HEK293T (cell line): ENCODE measurements around the gene NFIC.

Experiments
- ARNT ChIP-seq: fragments of 450-650 bp; IDR thresholded peaks from 2 replicates; pipeline ENCODE4 v1.6.1; 2017; ENCODE audit warnings: mild to moderate bottlenecking
- BHLHE40 ChIP-seq: fragments of 450-650 bp; IDR thresholded peaks from 2 replicates; pipeline ENCODE4 v1.6.1; 2016; ENCODE audit warnings: mild to moderate bottlenecking, moderate library complexity, borderline replicate concordance
- HDGF ChIP-seq: fragments of 450-650 bp; IDR thresholded peaks from 2 replicates; pipeline ENCODE4 v1.6.1; 2017; ENCODE audit warnings: antibody characterized with exemption, borderline replicate concordance
- SP1 ChIP-seq: fragments of 450-650 bp; IDR thresholded peaks from 2 replicates; pipeline ENCODE4 v1.6.1; 2017

DNA sequence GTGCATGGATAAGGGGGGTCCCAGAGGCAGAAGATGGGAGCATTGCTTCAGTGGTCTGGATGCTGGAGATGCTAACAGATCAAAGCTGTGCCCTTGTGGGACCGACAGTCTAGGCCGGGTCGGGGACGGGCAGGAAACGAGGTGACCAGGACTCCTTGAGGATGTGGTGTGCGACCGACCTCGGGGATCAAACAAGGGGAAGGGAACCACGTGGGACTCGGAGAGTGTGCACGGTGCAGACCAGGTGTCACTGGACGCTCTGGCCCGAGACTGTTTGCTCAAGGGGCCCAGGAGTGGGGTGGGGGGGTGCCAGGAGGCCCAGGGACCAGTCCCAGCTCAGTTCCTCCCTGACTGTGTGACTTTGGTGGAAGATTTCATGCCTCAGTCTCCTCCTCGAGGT lies 6.0 kb downstream of the NFIC start:
- no peak for TF ChIP-seq BHLHE40
- no peak for TF ChIP-seq ARNT
- no peak for TF ChIP-seq HDGF
- no peak for TF ChIP-seq SP1
